ENCODE data around the gene ZNF385B.
"Not testable (repeated sequence)": the region's sequence is repeated elsewhere in the genome, so short reads cannot be mapped to it uniquely, and the experiment has no call there.

Gene ZNF385B

DNA sequence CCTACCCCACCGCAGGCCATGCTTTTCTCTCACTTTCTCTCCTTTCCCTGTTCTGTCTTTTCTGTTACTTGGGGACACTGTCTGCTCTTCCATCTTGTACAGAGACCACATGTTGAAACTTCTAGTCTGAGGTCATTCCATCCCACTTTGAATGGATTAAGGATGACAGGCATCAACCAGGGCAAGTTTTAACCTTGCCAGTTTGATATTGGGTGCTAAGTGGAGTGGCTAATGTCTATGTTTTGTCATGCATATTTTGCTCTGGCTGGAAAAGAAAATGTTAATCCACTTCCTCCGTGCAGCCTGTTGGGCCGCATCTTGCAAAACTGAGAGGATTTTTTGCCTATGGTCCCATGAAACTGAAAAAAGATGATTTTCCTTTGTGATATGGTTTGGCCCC, 391.3 kb downstream of the ZNF385B start:
- no peak for DNase-seq

GRCh38 chr2:179467960-179468359, 393.5 kb downstream of the ZNF385B start:
- no peak for DNase-seq

DNA sequence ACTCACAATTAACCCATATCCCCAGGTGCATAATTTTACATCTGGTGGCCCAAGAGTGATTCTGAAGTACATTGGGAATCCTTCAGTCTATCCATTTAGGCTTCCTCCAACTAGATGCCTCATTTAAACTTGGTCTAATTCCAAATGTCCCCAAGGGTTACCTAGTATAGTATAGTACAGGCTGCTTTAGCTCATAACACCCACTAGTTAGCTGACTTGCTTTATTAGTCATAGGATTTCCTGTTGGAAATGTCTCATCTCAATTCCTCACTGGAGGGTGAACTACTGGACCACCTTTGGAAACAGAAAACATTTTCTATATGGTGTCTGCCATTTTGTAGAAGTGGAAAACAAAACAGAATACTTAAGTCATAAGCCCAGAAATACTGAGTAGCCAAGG, 394.3 kb downstream of the ZNF385B start:
- DNase-seq = no peak

GRCh38 chr2:179461420-179461819, 400.0 kb downstream of the ZNF385B start:
- DNase-seq = no peak

DNA sequence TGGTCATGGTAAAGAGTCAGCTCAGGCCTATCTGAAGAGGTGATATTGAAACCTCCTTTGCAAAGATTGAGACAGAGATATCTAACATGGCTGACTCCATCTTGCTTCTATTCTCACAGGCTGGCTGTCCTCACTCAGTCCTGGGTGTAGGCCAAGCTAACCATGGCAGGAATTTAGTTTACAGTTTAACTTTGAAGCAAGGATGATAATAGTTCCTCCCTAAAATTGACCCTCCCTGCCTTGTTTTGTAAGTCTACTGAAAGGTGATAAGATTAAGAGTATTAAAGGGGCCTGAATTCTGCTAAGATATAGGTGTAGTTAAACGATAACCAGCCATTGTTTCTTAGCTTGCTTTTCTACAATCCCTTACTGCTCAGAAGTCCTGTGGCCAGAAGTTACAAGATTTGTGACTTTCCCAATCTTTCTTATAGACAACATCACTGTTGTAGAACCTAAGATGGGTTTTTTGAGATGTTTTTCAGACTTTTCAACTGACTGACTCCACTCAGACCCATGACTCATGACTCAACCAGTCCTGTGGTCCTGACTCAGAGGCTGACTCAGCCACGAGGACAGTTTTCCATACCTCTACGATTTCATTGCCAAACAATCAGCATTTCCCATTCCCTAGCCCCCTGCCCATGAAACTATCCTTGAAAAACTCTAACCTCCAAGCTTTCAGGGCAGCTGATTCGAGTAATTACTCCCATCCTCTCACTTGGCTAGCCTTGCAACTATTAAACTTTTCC, 401.1 kb downstream of the ZNF385B start:
- no peak for DNase-seq

GRCh38 chr2:179458113-179458512, 403.3 kb downstream of the ZNF385B start:
- not testable (repeated sequence) for DNase-seq

GRCh38 chr2:179455824-179456223, 405.6 kb downstream of the ZNF385B start:
- DNase-seq = no peak

GRCh38 chr2:179455172-179455524, 406.3 kb downstream of the ZNF385B start:
- no peak for DNase-seq

DNA sequence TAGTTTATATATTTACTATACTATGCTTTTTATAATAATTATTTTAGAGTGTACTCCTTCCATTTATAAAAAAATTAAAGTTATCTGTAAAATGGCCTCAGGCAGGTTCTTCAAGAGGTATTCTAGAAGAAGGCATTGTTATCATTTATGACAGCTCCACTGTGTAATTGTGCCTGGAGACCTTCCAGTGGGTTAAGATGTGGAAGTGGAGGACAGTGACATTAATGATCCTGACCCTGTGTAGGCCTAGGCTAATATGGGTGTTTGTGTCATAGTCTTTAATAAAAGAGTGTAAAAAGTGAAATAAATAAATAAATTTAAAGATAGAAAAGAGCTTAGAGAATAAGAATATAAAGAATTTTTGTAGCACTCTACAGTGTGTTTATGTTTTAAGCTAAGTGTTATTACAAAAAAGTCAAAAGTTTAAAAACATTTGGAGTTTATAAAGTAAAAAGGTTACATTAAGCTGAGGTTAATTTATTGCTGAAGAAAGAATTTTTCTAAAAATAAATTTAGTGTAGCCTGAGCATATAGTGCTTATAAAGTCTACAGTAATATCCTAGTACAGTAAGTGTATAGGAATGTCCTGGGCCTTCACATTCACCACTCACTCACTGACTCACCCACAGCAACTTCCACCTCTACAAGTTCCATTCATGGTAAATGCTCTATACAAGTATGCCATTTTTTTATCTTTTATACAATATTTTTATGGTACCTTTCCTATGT, 406.8 kb downstream of the ZNF385B start:
- DNase-seq = no peak

GRCh38 chr2:179449010-179449409, 412.4 kb downstream of the ZNF385B start:
- DNase-seq = no peak

- DNase-seq = no peak
These were observed 413.5 kb downstream of the ZNF385B start for GRCh38 chr2:179447839-179448447.

- DNase-seq = no peak
These were observed 414.0 kb downstream of the ZNF385B start for GRCh38 chr2:179447421-179447820.

GRCh38 chr2:179446476-179447141, 414.8 kb downstream of the ZNF385B start:
- DNase-seq = no peak

DNA sequence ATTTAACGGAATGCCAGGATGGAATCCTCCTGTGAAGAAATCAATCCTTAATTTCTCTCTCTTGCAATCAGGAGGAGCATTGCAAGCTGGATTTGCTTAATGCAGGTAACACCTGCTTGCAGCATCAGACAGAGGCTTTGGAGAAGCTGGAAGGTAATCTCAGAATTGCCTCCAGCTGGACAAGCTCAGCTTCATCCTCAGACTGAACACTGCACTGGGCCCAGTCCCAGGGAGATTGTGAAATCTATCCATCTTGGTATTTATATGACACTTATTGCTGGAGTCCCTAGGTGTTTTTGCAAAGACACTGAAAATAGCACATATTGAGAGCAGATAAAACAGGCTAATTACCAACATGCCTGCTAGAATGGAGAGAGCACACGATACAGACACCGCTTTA, 417.4 kb downstream of the ZNF385B start:
- DNase-seq = no peak

GRCh38 chr2:179443180-179443579, 418.2 kb downstream of the ZNF385B start:
- DNase-seq = no peak

DNA sequence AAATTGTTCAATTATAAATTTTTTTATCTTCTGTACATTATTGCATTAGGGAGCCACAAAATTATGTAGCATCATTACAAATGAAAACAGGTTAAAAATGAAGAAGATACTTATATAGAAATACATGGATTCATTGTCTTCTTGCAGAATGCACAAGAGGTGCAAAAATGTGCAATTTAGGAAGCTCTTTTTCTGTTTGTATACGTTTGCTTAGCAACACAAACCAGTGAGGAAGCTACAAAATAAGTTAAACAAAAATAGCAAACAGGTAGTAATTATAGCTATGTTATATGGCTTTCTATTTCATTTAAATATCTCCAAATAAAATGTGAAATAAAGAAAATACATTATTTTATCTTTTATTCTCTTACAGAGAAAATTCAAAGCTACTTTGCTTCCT, 419.2 kb downstream of the ZNF385B start:
- DNase-seq = no peak

GRCh38 chr2:179441551-179441950, 419.9 kb downstream of the ZNF385B start:
- no peak for DNase-seq

DNA sequence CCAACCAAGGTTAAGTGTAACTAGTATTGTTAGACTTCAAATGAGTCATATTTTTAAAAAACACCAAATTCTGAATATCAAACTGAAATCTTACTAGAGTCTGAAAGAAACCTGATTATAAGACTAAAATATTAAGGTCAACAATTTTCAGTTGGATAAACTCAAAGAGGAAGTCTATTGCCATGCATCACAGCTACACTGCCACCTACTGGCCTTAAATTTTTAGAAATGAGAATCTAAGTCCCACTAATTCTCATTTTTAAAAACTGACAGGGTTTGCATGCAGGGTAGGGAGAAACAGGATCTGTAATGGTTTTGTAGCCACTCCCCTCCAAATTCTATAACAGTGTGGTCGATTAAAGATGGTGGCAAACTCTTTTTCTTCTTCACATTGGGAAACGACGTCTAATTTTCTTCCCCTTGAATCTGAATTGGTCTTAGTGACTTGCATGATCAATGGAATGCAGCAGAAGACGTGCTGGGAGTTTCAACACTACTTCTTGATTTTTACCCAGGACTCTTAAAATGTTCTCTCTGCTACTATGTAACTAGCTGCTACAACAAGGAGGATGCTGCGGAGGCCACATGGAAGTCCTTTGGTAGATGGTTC, 420.7 kb downstream of the ZNF385B start:
- DNase-seq = peak; percentile 9

- DNase-seq = no peak
These were observed 422.8 kb downstream of the ZNF385B start for GRCh38 chr2:179438654-179439053.

- DNase-seq = no peak
These were observed 424.0 kb downstream of the ZNF385B start for GRCh38 chr2:179437430-179437829.

DNA sequence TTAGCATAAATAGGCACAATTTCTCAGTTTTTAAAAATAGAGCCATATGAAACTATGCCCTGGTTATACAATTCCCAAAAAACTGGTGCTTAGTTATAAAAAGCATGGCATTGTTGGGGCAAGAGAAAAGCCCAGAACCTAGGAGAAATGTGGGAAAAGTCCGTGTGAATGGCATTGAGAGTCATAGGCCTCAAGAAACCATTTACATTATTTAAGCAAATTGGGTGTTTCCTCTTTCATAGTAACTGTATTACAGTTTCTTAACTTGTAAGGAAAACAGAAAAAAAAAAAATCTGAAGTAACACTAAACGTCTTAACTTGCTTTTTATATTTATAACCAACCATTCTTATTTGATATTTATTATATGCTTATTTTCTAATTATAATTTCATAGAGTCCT, 425.8 kb downstream of the ZNF385B start:
- DNase-seq = no peak

DNA sequence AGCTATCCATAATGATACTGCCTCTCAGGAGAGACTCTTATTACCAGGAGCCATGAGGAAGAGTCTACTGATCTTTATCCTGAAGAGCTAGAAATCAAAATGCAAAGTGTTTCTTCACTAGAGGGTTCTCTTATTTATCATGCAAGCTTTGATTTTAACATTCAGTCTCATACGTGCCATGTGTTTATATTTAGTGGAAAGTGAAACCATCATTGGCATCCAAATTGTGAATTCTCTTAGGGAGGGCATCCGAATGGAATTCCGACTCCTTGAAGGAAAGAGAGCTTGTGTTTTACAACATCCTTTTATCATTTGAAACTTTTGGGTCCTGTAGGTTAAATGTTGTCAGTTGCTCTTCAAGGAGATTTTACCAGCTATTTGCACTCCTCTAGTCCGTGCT, 426.4 kb downstream of the ZNF385B start:
- DNase-seq = no peak

DNA sequence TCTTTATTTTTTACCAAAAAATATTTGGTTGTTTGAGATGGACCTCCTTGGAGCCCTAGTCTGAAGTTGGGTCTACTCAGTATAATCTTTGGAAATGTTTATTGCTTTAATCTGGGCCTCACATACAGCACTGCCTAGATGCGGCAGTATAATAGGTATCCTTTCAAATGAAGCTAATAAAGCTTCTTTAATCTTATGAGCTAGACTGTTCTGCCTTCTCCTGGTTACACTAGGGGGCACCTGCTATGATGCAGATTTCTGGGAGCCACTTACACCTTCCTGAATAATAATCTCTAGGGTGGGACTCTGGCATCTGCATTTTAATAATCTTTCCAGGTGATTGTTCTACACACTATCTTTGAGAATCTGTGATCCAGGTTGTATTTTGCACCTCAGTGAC, 427.1 kb downstream of the ZNF385B start:
- no peak for DNase-seq
